ENCODE measurements around the gene CYSTM1.

GRCh38 chr5:140284013-140284412 lies 109.0 kb downstream of the CYSTM1 start:
- TF ChIP-seq, protein P1, sequence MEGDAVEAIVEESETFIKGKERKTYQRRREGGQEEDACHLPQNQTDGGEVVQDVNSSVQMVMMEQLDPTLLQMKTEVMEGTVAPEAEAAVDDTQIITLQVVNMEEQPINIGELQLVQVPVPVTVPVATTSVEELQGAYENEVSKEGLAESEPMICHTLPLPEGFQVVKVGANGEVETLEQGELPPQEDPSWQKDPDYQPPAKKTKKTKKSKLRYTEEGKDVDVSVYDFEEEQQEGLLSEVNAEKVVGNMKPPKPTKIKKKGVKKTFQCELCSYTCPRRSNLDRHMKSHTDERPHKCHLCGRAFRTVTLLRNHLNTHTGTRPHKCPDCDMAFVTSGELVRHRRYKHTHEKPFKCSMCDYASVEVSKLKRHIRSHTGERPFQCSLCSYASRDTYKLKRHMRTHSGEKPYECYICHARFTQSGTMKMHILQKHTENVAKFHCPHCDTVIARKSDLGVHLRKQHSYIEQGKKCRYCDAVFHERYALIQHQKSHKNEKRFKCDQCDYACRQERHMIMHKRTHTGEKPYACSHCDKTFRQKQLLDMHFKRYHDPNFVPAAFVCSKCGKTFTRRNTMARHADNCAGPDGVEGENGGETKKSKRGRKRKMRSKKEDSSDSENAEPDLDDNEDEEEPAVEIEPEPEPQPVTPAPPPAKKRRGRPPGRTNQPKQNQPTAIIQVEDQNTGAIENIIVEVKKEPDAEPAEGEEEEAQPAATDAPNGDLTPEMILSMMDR (IDR thresholded peaks at IDR 0.05): no peak
- TF ChIP-seq POLR2A (IDR thresholded peaks at IDR 0.05): no peak

All from body of pancreas (tissue), 4 donors.